H54 (cell line): Measurements from ENCODE around the gene GPRASP2.
"Not testable (repeated sequence)": the region's sequence is repeated elsewhere in the genome, so short reads cannot be mapped to it uniquely, and the experiment has no call there.

Source experiments
- DNase-seq: peaks from one replicate; pipeline ENCODE4 v3.0.0; 2011; ENCODE audit warnings: low spot score, mixed read lengths; ENCODE audit not compliant: insufficient read length
- FAIRE-seq: peaks from 3 replicates; lab custom pipeline; 2011; peaks lifted over from hg19 to GRCh38; lab: Jason Lieb, UNC
- POLR2A ChIP-seq: IDR thresholded peaks from 2 replicates; pipeline ENCODE4 v1.6.1; 2011; ENCODE audit warnings: low read depth, mild to moderate bottlenecking, low read length

The GPRASP2 gene

GRCh38 chrX:102715967-102716366, 3.7 kb downstream of the GPRASP2 start:
- no peak for TF ChIP-seq POLR2A
- no peak for FAIRE-seq
- no peak for DNase-seq

DNA sequence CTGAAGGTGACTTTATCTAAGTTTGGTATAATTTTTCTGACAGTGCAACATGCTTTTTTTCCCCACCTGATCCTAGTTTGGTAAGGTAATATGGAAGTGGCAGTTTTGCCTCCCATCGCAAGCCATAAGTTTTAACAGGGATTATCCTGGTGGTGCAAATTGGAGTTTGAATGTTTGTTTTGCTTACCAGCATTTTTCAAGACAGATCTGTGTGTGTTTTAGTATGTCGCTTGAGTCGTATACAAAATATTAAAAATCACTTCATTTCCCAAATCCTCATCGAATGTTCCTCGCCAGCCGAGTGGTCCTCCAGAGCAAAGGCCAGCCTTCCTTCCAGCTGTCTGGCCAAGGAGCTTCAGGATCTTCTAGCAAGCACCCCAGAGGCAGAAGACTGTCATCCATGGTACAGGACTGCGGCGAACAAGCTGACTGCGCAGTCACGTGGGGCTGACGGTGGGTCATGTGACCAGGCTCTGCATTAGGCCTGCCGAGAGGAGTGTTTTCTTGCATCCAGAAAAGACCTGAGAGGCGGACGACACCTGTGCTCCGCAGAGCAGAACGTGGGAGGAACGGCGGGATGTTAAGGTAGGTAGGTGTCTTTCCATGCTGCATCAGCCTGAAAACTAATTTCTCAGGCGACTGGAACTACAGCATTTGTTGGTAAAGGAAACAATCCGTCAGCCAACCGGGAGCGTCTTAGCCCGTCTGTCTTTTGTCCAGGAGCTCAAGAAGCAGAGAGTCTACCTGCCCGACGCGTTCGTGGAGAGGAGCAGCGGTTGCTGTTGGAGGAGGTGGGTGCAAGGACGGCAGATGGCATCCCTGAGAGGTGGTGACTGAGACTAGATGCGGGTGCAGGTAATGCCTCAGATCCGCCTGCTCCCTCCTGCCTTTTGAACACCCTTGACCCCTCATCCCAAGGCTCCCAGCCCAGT, 8.3 kb downstream of the GPRASP2 start, which contains the start of gene GPRASP3:
Gene GPRASP3 (plus strand): TSS at position 507 of the 932 bp plus-strand sequence. CDS start 28,253 bp downstream, outside the sequence.
- no peak for TF ChIP-seq POLR2A
- FAIRE-seq, result no peak
- DNase-seq, result no peak

- not testable (repeated sequence) for FAIRE-seq
Measured at GRCh38 chrX:102721169-102721506, 8.9 kb downstream of the GPRASP2 start.

DNA sequence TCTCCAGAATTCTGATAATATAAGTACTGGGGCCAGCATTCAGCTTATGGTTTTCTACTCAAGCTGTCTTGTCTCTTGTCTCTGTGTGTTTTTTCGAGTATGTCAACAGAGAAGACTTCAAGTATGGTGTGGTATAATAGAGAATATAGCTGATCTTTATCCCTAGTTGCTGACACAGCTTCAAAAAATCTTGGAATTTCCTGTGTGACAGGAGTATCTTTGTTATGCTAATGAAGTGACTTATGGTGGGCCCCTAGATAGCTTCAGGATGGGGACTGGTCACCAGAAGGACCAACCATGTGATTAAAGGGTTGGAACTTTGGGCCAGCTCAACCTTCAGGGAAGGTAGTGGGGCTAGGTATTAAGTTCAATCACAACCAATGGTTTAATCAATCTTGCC, 11.2 kb downstream of the GPRASP2 start:
- FAIRE-seq, result no peak
- no peak for TF ChIP-seq POLR2A
- DNase-seq, result no peak

More at GRCh38 chrX:102721169-102721506, 8.9 kb downstream of the GPRASP2 start:
- not testable (repeated sequence) for DNase-seq

GRCh38 chrX:102727761-102728160, 15.5 kb downstream of the GPRASP2 start:
- FAIRE-seq, result no peak
- DNase-seq, result no peak
- TF ChIP-seq POLR2A, result no peak

- TF ChIP-seq POLR2A, result no peak
- no peak for FAIRE-seq
Measured at GRCh38 chrX:102728646-102729045, 16.4 kb downstream of the GPRASP2 start.

GRCh38 chrX:102739657-102740056, 27.4 kb downstream of the GPRASP2 start:
- FAIRE-seq, result no peak
- DNase-seq, result no peak
- no peak for TF ChIP-seq POLR2A

More at GRCh38 chrX:102728646-102729045, 16.4 kb downstream of the GPRASP2 start:
- DNase-seq, result no peak

DNA sequence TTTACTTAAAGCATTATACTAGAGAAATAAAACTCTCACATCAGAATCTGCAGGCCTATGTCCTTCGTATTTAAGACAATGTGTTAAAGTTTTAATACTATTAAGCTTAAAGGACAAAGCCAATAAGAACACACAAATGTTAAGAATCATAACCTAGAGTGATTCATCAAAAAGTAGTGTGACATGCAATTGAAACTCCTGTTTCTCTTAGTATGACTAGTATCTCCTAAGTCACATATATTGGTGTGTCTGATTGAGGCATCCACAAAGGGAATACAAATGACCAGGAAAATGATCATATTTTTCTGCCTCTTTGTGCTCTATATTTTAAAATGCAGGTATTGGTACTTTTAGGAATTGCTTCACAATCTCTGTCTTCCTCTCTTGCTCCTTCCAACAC, 32.1 kb downstream of the GPRASP2 start:
- DNase-seq (no peak), FAIRE-seq (no peak)
- TF ChIP-seq POLR2A, result no peak

DNA sequence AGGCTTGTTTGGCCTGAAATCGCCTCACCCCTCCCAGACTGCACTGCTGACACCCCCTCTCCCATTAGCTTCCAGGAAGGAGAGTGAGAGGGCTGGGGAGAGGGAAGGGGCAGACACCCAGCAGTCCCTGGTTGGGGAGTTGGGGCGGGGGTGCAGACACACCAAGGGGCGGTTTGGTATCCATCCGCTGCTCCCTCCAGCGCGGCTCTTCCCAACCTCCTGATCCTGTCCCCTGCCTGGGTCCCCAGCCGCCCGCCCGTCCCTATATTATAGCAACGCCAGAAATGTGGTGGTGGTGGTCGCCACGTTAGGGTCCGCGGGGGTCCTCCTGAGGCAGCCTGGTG, 33.2 kb downstream of the GPRASP2 start:
- DNase-seq, result no peak
- FAIRE-seq, result no peak
- TF ChIP-seq POLR2A, result no peak

DNA sequence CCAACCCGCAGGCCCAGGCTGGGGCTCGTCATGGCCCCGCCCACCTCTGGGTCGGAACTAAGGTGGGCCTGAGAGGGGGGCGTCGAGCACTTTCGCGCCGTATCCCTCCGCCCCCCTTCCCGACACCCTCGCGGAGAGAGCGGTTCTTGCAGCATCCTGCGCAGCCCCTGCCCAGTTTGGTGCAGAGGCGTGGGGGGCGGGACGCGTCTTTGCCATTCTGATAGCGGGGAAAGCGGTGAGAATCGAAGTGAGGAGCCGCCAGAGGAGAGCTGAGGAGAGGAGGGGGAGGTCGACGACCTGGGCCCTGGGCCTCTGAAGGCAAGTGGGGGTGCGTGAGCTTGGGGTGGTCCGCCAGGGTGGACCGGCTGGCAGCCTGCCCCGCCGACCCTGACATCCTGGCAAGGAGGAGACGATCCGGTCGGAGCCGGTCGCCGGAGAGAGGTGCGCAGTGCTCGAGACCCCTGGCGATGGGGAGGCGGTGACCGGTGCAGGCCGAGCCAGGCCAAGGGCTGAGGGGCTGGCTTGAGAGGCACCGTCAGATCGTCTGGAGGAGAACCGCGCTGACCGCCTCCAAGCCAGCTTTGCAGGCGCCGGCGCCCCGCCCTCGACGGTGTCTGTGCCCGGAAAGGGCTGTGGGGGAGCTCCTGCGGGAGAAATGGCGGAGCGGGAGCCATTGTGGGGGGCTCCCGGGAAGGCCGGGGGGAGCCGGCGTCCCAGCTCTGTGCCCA, 33.8 kb downstream of the GPRASP2 start:
- DNase-seq (no peak), FAIRE-seq (no peak)
- no peak for TF ChIP-seq POLR2A

DNA sequence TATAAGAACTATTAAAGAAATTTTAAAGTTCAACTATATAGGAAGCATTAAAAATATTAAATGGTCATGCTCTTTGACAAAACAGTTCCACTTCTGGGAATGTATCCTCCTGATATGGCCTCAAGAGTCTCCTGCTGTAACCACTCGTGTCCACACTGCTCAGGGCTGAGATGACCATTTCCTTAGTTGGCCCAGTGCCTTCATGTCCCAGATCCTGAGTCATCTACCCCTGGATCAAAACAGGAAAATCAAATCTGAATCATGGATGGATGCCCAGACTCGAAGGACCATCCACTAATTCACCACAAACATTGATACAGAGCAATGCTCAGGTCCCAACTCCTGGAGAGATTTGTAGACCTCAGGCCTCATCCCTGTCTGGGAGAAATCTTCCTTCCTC, 53.0 kb downstream of the GPRASP2 start:
- DNase-seq, result peak; percentile 21
- FAIRE-seq, result peak; percentile 95
- no peak for TF ChIP-seq POLR2A

GRCh38 chrX:102765809-102766208, 53.6 kb downstream of the GPRASP2 start:
- DNase-seq (peak; percentile 18), FAIRE-seq (peak; percentile 82)
- no peak for TF ChIP-seq POLR2A

DNA sequence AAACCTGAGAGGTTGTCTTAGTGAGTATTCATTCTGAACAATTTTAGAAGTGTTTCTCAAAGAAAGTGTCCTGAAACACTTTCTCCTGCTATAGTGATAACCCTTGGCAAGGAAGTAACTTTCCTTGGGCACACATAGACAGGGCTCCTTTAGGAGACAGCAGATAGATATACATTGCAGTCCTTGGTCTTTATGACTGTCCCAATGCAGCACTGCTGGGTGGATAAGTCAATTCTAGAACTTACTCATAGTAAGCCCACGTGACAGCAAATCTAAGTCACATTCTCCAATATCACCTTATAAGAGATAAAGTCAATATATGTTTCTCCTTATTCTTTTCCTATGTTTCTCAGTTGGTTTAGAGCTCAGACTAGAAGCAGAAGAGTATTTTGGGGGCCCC, 55.0 kb downstream of the GPRASP2 start:
- FAIRE-seq (no peak), DNase-seq (no peak)
- TF ChIP-seq POLR2A, result no peak
